ENCODE data around the gene CNOT8. TPM values are rescaled to one million over a fixed set of nuclear protein-coding genes. Genes with fewer than 3 reads are reported as not detected.
A peak's percentile ranks its signal among the peaks of the same experiment; 100 is the strongest.

CNOT8 gene
- total RNA-seq, 2 experiments from 2014 or later, result 125 to 133 TPM

GRCh38 chr5:154815684-154816247, 42.7 kb upstream of the CNOT8 start:
- Histone ChIP-seq H3K27me3 (ENCODE audit: control insufficient read depth in 1 of 2, insufficient read depth in 2 of 2, low read length in 2 of 2) (no peaks in the 10 kb centered on the region), H3K4me3 (ENCODE audit: low read length) (no peak overlapping the region), H3K9me3 (ENCODE audit: control insufficient read depth in 1 of 2, insufficient read depth in 1 of 2, low read length in 2 of 2) (no peaks in the 10 kb centered on the region), H3K36me3 (ENCODE audit: insufficient read depth, low read length) (peaks cover 69% of the 10 kb centered on the region), H3K27ac (ENCODE audit: low read depth in 1 of 2, low read length in 2 of 2) (no peak overlapping the region), H3K4me1 (ENCODE audit: insufficient read depth, low read length) (peaks cover 28% of the 10 kb centered on the region)
- peak overlapping the region; percentile 75 for H3K27ac Mint-ChIP-seq
- H3K4me3 Mint-ChIP-seq, result no peak overlapping the region
- no peak for ATAC-seq (ENCODE audit: poor library complexity)
- H3K36me3 Mint-ChIP-seq (ENCODE audit: low read depth), result peaks cover 75% of the 10 kb centered on the region
- TF ChIP-seq, protein P1, sequence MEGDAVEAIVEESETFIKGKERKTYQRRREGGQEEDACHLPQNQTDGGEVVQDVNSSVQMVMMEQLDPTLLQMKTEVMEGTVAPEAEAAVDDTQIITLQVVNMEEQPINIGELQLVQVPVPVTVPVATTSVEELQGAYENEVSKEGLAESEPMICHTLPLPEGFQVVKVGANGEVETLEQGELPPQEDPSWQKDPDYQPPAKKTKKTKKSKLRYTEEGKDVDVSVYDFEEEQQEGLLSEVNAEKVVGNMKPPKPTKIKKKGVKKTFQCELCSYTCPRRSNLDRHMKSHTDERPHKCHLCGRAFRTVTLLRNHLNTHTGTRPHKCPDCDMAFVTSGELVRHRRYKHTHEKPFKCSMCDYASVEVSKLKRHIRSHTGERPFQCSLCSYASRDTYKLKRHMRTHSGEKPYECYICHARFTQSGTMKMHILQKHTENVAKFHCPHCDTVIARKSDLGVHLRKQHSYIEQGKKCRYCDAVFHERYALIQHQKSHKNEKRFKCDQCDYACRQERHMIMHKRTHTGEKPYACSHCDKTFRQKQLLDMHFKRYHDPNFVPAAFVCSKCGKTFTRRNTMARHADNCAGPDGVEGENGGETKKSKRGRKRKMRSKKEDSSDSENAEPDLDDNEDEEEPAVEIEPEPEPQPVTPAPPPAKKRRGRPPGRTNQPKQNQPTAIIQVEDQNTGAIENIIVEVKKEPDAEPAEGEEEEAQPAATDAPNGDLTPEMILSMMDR (IDR thresholded peaks at IDR 0.05), result no peak
- peaks cover 38% of the 10 kb centered on the region for H3K4me1 Mint-ChIP-seq (ENCODE audit: low read depth)
- H3K9me3 Mint-ChIP-seq, result no peaks in the 10 kb centered on the region
- ChIA-PET POLR2A (no interaction called here), CTCF (no interaction called here)
- H3K27me3 Mint-ChIP-seq, result no peaks in the 10 kb centered on the region
- no peak for DNase-seq
- intact Hi-C loops (cut with DNase I, micrococcal nuclease), result no loop called here

- no peak overlapping the region for H3K4me3 Mint-ChIP-seq
- DNase-seq (no peak), ATAC-seq (ENCODE audit: poor library complexity) (no peak)
- peaks cover 21% of the 10 kb centered on the region for H3K4me1 ChIP-seq (ENCODE audit: insufficient read depth, low read length)
- peaks cover 67% of the 10 kb centered on the region for H3K36me3 Mint-ChIP-seq (ENCODE audit: low read depth)
- peaks cover 27% of the 10 kb centered on the region for H3K4me1 Mint-ChIP-seq (ENCODE audit: low read depth)
- TF ChIP-seq, protein P1 (IDR thresholded peaks at IDR 0.05), result no peak
- no peak overlapping the region for H3K27ac ChIP-seq (ENCODE audit: low read depth in 1 of 2, low read length in 2 of 2)
- no peaks in the 10 kb centered on the region for H3K27me3 Mint-ChIP-seq
- no peaks in the 10 kb centered on the region for H3K27me3 ChIP-seq (ENCODE audit: control insufficient read depth in 1 of 2, insufficient read depth in 2 of 2, low read length in 2 of 2)
- no peak overlapping the region for H3K4me3 ChIP-seq (ENCODE audit: low read length)
- intact Hi-C loops (cut with DNase I, micrococcal nuclease), result no loop called here
- peak overlapping the region; percentile 75 for H3K27ac Mint-ChIP-seq
- no peaks in the 10 kb centered on the region for H3K9me3 ChIP-seq (ENCODE audit: control insufficient read depth in 1 of 2, insufficient read depth in 1 of 2, low read length in 2 of 2)
- no peaks in the 10 kb centered on the region for H3K9me3 Mint-ChIP-seq
- POLR2A ChIA-PET, result no interaction called here
- CTCF ChIA-PET, result no interaction called here
- peaks cover 57% of the 10 kb centered on the region for H3K36me3 ChIP-seq (ENCODE audit: insufficient read depth, low read length)
Measured at GRCh38 chr5:154816891-154817492, 41.4 kb upstream of the CNOT8 start.

DNA sequence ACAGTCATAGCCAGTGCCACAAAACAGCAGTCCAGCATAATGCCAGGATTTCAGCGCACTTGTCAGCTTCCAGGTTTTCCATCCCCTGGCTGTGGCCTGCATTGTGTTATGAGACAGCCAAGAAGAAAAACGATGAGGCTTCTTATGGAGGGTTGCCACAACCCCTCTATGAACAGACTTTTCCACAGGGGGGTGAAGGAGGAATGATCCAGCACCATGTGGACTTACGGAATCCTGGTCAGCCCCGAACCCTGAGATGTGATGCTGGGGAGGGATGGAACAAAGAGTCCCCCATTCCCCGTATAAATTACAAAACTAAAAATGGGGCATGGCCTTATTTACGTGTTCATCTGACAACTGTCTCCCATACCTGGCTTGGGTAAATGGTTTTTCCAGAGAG, 40.6 kb upstream of the CNOT8 start:
- DNase-seq (no peak), ATAC-seq (ENCODE audit: poor library complexity) (no peak)
- ChIA-PET CTCF (no interaction called here), POLR2A (no interaction called here)
- intact Hi-C loops (cut with DNase I, micrococcal nuclease), result no loop called here
- Histone ChIP-seq H3K27me3 (ENCODE audit: control insufficient read depth in 1 of 2, insufficient read depth in 2 of 2, low read length in 2 of 2) (no peaks in the 10 kb centered on the region), H3K9me3 (ENCODE audit: control insufficient read depth in 1 of 2, insufficient read depth in 1 of 2, low read length in 2 of 2) (no peaks in the 10 kb centered on the region), H3K4me1 (ENCODE audit: insufficient read depth, low read length) (peaks cover 16% of the 10 kb centered on the region), H3K36me3 (ENCODE audit: insufficient read depth, low read length) (peaks cover 53% of the 10 kb centered on the region), H3K27ac (ENCODE audit: low read depth in 1 of 2, low read length in 2 of 2) (no peak overlapping the region), H3K4me3 (ENCODE audit: low read length) (no peak overlapping the region)
- H3K9me3 Mint-ChIP-seq, result no peaks in the 10 kb centered on the region
- H3K4me1 Mint-ChIP-seq (ENCODE audit: low read depth), result peaks cover 19% of the 10 kb centered on the region
- H3K27me3 Mint-ChIP-seq, result no peaks in the 10 kb centered on the region
- TF ChIP-seq, protein P1 (IDR thresholded peaks at IDR 0.05), result no peak
- H3K27ac Mint-ChIP-seq, result no peak overlapping the region
- peaks cover 60% of the 10 kb centered on the region for H3K36me3 Mint-ChIP-seq (ENCODE audit: low read depth)
- H3K4me3 Mint-ChIP-seq, result no peak overlapping the region

Measured in CD4-positive, alpha-beta T cell (primary cell).